ENCODE results near the gene TBCC. TPM values are rescaled to one million over a fixed set of nuclear protein-coding genes. Genes with fewer than 3 reads are reported as not detected.

Gene TBCC
- total and polyA plus RNA-seq, 2 of the 13 experiments (the other 11 are each of a cell fraction or from before 2014, with no cell fraction given), result 14.8 to 36.1 TPM

DNA sequence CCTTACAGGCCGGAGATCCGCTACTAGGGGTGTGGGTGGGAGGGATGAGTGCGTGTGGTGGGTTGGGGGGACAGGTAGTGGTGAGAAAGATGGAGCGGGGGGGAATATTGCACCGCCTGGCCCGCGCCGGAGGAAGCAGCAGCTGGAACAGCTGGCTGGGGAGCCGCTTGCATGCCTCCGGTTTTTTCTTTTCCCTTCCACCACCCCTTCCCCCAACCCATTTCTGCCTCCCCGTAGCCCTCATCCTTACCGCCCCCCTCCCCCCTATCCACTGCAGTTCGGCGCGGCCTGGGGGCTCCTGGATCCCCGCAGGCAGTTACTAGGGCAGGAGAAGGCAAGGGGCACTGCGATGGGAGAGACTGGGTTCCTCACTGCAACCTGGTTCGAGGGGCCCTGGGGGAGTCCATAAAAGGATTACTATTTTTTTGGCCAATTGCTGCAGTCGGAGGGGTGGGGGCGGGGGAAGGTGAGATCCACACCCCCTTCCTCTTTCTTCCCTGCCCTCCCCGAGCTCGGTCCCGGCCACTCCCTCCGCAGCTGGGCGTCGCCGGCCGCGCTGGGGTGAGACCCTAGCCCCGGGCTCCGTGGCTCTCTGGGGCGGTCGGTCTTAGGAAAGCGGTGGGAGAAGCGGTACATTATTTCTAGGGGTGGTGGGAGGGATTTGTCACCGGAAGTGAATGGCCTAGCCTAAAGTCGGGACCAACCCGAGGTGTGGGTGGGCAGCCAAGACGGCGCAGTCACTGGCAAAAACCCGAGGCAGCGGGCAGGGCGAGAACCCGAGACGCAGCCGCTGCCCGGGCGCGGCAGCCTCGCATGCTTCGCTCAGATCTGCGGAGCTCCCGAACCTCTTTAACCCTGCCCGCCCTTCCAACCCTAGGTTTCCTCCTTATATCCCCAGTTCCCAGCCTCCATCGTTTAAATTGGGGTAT is 824 bp upstream of the TBCC start (continued):
- TF ChIP-seq, protein P1, sequence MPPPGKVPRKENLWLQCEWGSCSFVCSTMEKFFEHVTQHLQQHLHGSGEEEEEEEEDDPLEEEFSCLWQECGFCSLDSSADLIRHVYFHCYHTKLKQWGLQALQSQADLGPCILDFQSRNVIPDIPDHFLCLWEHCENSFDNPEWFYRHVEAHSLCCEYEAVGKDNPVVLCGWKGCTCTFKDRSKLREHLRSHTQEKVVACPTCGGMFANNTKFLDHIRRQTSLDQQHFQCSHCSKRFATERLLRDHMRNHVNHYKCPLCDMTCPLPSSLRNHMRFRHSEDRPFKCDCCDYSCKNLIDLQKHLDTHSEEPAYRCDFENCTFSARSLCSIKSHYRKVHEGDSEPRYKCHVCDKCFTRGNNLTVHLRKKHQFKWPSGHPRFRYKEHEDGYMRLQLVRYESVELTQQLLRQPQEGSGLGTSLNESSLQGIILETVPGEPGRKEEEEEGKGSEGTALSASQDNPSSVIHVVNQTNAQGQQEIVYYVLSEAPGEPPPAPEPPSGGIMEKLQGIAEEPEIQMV (CRISPR knock-in tag; IDR thresholded peaks at IDR 0.05; ENCODE audit: low read depth), result peak; percentile 76; the same call in 1 of the 2 replicates
- TF ChIP-seq ZNF546 (CRISPR knock-in tag; conservative IDR thresholded peaks at IDR 0.05) (peak; percentile 80; the same call in 1 of the 2 replicates), CREBL2 (CRISPR knock-in tag; IDR thresholded peaks at IDR 0.05; ENCODE audit: borderline replicate concordance) (peak; percentile 21; the same call in 1 of the 2 replicates), ZZZ3 (CRISPR knock-in tag; IDR thresholded peaks at IDR 0.05; ENCODE audit: borderline replicate concordance) (0 out of 2 replicates have a peak, but pooled peaks have one; percentile 77), ZNF652 (CRISPR knock-in tag; IDR thresholded peaks at IDR 0.05; ENCODE audit: borderline replicate concordance, low read depth) (peak; percentile 43; the same call in 1 of the 2 replicates), SP5 (CRISPR knock-in tag; IDR thresholded peaks at IDR 0.05; ENCODE audit: borderline replicate concordance, low read depth) (peak; percentile 82), ZBTB20 (CRISPR knock-in tag; IDR thresholded peaks at IDR 0.05; ENCODE audit: borderline replicate concordance, low read depth) (0 out of 2 replicates have a peak, but pooled peaks have one; percentile 12), GTF3A (CRISPR knock-in tag; conservative IDR thresholded peaks at IDR 0.05) (peak; percentile 91; the same call in 1 of the 2 replicates), ZNF256 (CRISPR knock-in tag; conservative IDR thresholded peaks at IDR 0.05) (no peak)
- TF ChIP-seq, protein P2, sequence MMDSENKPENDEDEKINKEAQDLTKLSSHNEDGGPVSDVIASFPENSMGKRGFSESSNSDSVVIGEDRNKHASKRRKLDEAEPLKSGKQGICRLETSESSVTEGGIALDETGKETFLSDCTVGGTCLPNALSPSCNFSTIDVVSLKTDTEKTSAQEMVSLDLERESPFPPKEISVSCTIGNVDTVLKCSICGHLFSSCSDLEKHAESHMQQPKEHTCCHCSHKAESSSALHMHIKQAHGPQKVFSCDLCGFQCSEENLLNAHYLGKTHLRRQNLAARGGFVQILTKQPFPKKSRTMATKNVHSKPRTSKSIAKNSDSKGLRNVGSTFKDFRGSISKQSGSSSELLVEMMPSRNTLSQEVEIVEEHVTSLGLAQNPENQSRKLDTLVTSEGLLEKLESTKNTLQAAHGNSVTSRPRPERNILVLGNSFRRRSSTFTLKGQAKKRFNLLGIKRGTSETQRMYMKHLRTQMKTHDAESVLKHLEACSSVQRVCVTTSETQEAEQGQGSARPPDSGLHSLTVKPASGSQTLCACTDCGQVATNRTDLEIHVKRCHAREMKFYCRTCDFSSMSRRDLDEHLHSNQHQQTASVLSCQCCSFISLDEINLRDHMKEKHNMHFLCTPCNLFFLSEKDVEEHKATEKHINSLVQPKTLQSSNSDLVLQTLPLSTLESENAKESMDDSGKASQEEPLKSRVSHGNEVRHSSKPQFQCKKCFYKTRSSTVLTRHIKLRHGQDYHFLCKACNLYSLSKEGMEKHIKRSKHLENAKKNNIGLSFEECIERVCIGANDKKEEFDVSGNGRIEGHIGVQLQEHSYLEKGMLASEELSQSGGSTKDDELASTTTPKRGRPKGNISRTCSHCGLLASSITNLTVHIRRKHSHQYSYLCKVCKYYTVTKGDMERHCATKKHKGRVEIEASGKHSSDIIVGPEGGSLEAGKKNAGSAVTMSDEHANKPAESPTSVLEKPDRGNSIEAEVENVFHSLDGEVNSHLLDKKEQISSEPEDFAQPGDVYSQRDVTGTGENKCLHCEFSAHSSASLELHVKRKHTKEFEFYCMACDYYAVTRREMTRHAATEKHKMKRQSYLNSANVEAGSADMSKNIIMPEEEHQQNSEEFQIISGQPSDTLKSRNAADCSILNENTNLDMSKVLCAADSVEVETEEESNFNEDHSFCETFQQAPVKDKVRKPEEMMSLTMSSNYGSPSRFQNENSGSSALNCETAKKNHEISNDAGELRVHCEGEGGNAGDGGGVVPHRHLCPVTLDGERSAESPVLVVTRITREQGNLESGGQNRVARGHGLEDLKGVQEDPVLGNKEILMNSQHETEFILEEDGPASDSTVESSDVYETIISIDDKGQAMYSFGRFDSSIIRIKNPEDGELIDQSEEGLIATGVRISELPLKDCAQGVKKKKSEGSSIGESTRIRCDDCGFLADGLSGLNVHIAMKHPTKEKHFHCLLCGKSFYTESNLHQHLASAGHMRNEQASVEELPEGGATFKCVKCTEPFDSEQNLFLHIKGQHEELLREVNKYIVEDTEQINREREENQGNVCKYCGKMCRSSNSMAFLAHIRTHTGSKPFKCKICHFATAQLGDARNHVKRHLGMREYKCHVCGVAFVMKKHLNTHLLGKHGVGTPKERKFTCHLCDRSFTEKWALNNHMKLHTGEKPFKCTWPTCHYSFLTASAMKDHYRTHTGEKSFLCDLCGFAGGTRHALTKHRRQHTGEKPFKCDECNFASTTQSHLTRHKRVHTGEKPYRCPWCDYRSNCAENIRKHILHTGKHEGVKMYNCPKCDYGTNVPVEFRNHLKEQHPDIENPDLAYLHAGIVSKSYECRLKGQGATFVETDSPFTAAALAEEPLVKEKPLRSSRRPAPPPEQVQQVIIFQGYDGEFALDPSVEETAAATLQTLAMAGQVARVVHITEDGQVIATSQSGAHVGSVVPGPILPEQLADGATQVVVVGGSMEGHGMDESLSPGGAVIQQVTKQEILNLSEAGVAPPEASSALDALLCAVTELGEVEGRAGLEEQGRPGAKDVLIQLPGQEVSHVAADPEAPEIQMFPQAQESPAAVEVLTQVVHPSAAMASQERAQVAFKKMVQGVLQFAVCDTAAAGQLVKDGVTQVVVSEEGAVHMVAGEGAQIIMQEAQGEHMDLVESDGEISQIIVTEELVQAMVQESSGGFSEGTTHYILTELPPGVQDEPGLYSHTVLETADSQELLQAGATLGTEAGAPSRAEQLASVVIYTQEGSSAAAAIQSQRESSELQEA (CRISPR knock-in tag; IDR thresholded peaks at IDR 0.05; ENCODE audit: not compliant biosample characterization), result peak; percentile 44
- TF ChIP-seq, protein P3, sequence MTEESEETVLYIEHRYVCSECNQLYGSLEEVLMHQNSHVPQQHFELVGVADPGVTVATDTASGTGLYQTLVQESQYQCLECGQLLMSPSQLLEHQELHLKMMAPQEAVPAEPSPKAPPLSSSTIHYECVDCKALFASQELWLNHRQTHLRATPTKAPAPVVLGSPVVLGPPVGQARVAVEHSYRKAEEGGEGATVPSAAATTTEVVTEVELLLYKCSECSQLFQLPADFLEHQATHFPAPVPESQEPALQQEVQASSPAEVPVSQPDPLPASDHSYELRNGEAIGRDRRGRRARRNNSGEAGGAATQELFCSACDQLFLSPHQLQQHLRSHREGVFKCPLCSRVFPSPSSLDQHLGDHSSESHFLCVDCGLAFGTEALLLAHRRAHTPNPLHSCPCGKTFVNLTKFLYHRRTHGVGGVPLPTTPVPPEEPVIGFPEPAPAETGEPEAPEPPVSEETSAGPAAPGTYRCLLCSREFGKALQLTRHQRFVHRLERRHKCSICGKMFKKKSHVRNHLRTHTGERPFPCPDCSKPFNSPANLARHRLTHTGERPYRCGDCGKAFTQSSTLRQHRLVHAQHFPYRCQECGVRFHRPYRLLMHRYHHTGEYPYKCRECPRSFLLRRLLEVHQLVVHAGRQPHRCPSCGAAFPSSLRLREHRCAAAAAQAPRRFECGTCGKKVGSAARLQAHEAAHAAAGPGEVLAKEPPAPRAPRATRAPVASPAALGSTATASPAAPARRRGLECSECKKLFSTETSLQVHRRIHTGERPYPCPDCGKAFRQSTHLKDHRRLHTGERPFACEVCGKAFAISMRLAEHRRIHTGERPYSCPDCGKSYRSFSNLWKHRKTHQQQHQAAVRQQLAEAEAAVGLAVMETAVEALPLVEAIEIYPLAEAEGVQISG (CRISPR knock-in tag; IDR thresholded peaks at IDR 0.05), result peak; percentile 79
- TF ChIP-seq, protein P4, sequence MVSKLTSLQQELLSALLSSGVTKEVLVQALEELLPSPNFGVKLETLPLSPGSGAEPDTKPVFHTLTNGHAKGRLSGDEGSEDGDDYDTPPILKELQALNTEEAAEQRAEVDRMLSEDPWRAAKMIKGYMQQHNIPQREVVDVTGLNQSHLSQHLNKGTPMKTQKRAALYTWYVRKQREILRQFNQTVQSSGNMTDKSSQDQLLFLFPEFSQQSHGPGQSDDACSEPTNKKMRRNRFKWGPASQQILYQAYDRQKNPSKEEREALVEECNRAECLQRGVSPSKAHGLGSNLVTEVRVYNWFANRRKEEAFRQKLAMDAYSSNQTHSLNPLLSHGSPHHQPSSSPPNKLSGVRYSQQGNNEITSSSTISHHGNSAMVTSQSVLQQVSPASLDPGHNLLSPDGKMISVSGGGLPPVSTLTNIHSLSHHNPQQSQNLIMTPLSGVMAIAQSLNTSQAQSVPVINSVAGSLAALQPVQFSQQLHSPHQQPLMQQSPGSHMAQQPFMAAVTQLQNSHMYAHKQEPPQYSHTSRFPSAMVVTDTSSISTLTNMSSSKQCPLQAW (CRISPR knock-in tag; IDR thresholded peaks at IDR 0.05), result peak; percentile 47; the same call in 1 of the 2 replicates
